Left lung (tissue), 10 donors: ENCODE measurements around the gene UBE3C. TPM values are rescaled to one million over a fixed set of nuclear protein-coding genes. Genes with fewer than 3 reads are reported as not detected.
A peak's percentile ranks its signal among the peaks of the same experiment; 100 is the strongest.

Experiments used
- ATAC-seq: fragments of 200-7000 bp; cut with Tn5 transposase; one replicate; pipeline ENCODE4 v1.9.1; 2020; ENCODE audit warnings: moderate library complexity
- DNase-seq, 4 donors: peaks; one replicate each; pipeline ENCODE4 v3.0.0-alpha.2; 2013 to 2020
- H3K27ac ChIP-seq, 2 donors: fragments of 200-600 bp; sonication (generic) in 1 of 2; one replicate each; pipeline versions ENCODE4 v1.5.0 to v1.8.0; 2020 to 2021
- H3K27me3 ChIP-seq, 2 donors: fragments of 200-600 bp; sonication (generic) in 1 of 2; one replicate each; pipeline versions ENCODE4 v1.5.0 to v1.8.0; 2020 to 2021
- H3K36me3 ChIP-seq, 2 donors: fragments of 200-600 bp; sonication (generic) in 1 of 2; one replicate each; pipeline versions ENCODE4 v1.5.0 to v1.8.0; 2020 to 2021
- H3K4me1 ChIP-seq, 2 donors: fragments of 200-600 bp; one replicate each; pipeline ENCODE4 v1.8.0; 2021
- H3K4me3 ChIP-seq, 2 donors: fragments of 200-600 bp; sonication (generic) in 1 of 2; one replicate each; pipeline versions ENCODE4 v1.5.0 to v1.8.0; 2020 to 2021; ENCODE audit warnings: mild to moderate bottlenecking in 1 of 2
- H3K9me3 ChIP-seq, 2 donors: fragments of 200-600 bp; sonication (generic) in 1 of 2; one replicate each; pipeline versions ENCODE4 v1.5.0 to v1.8.0; 2020 to 2021
- intact Hi-C, 2 donors: fragments of 100-400 bp; cut with DNase I; formaldehyde crosslinking; loops; one replicate each; pipeline versions ENCODE4 v1.11.2 to v1.14.2; 2022
- polyA plus RNA-seq, 6 donors: library from polyadenylated mRNA; unstranded; fragments of 120-200 nt; gene quantifications; one replicate each; pipeline ENCODE4 v1.2.1, GENCODE V29; 2013; ENCODE audit not compliant: insufficient read length in 6 of 6
- total RNA-seq, 2 donors: library from RNA; stranded (reverse); fragmentation: NEBNext Ultra II Directional; extraction: Animal tissue kit (Norgen Biotek cat#: 25700); gene quantifications; one replicate each; pipeline ENCODE4 v1.2.1, GENCODE V29; 2021
- TF ChIP-seq, protein P1 (sequence below), 2 donors: fragments of 200-600 bp; sonication (generic) in 1 of 2; IDR thresholded peaks; one replicate each; pipeline versions ENCODE4 v1.5.0 to v1.8.0; 2021; ENCODE audit warnings: antibody characterized with exemption in 2 of 2
- donor health status: DM: no; HTN: yes; CAD: no.
- donor health status: DM: no; HTN: no; CAD: no.

The UBE3C gene
- total and polyA plus RNA-seq, 8 donors: 38.4 to 68.9 (median 43.8) TPM

DNA sequence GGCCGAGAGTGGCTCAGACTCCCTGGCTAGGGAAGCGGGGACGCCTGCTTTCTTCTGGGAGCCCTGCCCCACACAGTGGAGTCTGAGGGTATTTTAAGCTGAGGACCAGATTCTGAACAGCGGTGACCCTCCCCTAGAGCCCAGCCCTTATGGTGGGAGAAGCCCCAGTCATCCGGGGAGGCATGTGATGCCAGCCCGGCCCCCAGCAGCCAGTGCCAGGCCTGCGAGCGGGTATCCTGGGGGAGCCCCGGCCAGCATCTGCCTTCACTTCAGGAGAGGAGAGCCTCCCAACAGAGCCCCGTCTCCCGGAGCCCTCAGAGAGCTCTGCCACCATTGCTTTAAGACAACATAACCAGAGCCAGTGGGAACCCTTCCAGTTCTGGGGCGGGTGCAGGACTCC, 156.6 kb downstream of the UBE3C start:
- Histone ChIP-seq H3K27me3 (peaks cover 0 to 8% of the 10 kb centered on the region in 2 donors), H3K27ac (no peak overlapping the region), H3K4me1 (peaks cover 0 to 6% of the 10 kb centered on the region in 2 donors), H3K9me3 (no peaks in the 10 kb centered on the region), H3K4me3 (no peak overlapping the region), H3K36me3 (no peaks in the 10 kb centered on the region)
- intact Hi-C loops: no loop called here
- ATAC-seq (no peak), DNase-seq (no peak)
- TF ChIP-seq, protein P1, sequence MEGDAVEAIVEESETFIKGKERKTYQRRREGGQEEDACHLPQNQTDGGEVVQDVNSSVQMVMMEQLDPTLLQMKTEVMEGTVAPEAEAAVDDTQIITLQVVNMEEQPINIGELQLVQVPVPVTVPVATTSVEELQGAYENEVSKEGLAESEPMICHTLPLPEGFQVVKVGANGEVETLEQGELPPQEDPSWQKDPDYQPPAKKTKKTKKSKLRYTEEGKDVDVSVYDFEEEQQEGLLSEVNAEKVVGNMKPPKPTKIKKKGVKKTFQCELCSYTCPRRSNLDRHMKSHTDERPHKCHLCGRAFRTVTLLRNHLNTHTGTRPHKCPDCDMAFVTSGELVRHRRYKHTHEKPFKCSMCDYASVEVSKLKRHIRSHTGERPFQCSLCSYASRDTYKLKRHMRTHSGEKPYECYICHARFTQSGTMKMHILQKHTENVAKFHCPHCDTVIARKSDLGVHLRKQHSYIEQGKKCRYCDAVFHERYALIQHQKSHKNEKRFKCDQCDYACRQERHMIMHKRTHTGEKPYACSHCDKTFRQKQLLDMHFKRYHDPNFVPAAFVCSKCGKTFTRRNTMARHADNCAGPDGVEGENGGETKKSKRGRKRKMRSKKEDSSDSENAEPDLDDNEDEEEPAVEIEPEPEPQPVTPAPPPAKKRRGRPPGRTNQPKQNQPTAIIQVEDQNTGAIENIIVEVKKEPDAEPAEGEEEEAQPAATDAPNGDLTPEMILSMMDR (IDR thresholded peaks at IDR 0.05): no peak

DNA sequence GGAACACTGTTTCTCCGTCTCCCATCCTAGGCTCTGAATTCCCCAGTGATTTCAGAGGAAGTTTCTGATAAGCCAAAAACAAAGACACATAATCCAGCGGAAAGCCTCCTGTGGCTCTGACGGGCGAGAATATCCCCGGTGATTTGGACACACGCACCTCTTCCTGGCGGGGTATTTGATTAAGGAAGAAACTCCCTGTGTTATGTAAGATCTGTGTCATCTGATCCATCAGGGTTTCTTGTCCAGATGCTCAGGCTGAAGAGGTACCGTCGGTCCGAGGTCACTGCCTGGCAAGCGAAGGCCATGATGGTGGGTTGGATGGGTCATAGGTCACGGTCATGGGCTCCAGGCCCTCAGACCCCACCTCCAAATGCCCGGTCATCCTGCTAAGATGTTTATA, 158.5 kb downstream of the UBE3C start:
- peaks cover 0 to 21% of the 10 kb centered on the region in 2 donors for H3K4me1 ChIP-seq
- intact Hi-C loops: no loop called here
- H3K9me3 ChIP-seq: no peaks in the 10 kb centered on the region
- no peak overlapping the region for H3K27ac ChIP-seq
- TF ChIP-seq, protein P1 (IDR thresholded peaks at IDR 0.05): no peak
- no peaks in the 10 kb centered on the region for H3K36me3 ChIP-seq
- no peak for ATAC-seq
- no peak for DNase-seq
- H3K4me3 ChIP-seq: no peak overlapping the region
- peaks cover 0 to 8% of the 10 kb centered on the region in 2 donors for H3K27me3 ChIP-seq

GRCh38 chr7:157299317-157299612, 160.5 kb downstream of the UBE3C start:
- no peak overlapping the region for H3K27ac ChIP-seq
- no peaks in the 10 kb centered on the region for H3K36me3 ChIP-seq
- intact Hi-C loops: no loop called here
- H3K4me1 ChIP-seq: peaks cover 0 to 32% of the 10 kb centered on the region in 2 donors
- TF ChIP-seq, protein P1 (IDR thresholded peaks at IDR 0.05): no peak
- peaks cover 0 to 4% of the 10 kb centered on the region in 2 donors for H3K27me3 ChIP-seq
- H3K9me3 ChIP-seq: no peaks in the 10 kb centered on the region
- no peak for ATAC-seq
- H3K4me3 ChIP-seq: no peak overlapping the region
- no peak for DNase-seq

- H3K36me3 ChIP-seq: no peaks in the 10 kb centered on the region
- peak; percentile 6 for ATAC-seq
- DNase-seq: peak in 1 of 4 donors; percentile 87
- peak overlapping the region in 1 of 2 donors; percentile 33 for H3K27ac ChIP-seq
- H3K27me3 ChIP-seq: peaks cover 0 to 4% of the 10 kb centered on the region in 2 donors
- H3K4me3 ChIP-seq: no peak overlapping the region
- intact Hi-C loops: no loop called here
- peaks cover 0 to 32% of the 10 kb centered on the region in 2 donors for H3K4me1 ChIP-seq
- TF ChIP-seq, protein P1 (IDR thresholded peaks at IDR 0.05): no peak
- H3K9me3 ChIP-seq: no peaks in the 10 kb centered on the region
Observed at GRCh38 chr7:157299613-157300368, 161.1 kb downstream of the UBE3C start.

DNA sequence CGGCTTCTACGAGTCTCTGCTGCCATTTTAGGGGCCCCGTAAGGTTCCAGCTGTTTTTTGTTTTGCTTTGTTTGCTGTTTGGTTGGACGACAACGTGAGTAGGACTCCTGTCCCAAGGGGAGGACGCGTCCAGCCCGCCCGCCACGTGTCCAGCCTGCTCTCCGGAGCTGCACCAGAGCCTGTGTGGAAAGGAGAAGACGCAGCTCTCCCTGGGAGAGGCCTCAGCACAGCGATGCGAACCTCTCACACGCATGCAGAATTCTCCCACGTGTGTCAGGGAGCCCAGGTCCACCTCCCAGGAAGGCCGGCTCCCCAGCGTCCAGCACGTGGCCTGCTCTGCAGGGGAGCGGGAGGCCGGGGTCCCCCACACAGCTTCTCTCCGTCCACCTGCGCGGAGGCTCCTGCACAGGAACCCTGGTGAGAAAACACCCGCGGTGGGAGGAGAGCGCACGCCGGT, 161.7 kb downstream of the UBE3C start:
- intact Hi-C loops: no loop called here
- DNase-seq (no peak), ATAC-seq (no peak)
- Histone ChIP-seq H3K4me3 (no peak overlapping the region), H3K36me3 (no peaks in the 10 kb centered on the region), H3K4me1 (peaks cover 0 to 32% of the 10 kb centered on the region in 2 donors), H3K9me3 (no peaks in the 10 kb centered on the region), H3K27me3 (peaks cover 0 to 1% of the 10 kb centered on the region in 2 donors), H3K27ac (peak overlapping the region in 1 of 2 donors; percentile 33)
- TF ChIP-seq, protein P1 (IDR thresholded peaks at IDR 0.05): no peak
